HCT116 (cell line): ENCODE measurements around the gene CDC42EP1. TPM values are rescaled to one million over a fixed set of nuclear protein-coding genes. Genes with fewer than 3 reads are reported as not detected.

Source experiments
- ATAC-seq: fragments of 200-7000 bp; cut with Tn5 transposase; 2 replicates; pipeline ENCODE4 v1.9.1; 2020; ENCODE audit warnings: mild to moderate bottlenecking, moderate library complexity
- BruUV-seq: library from RNA; stranded (reverse); fragments of 400-500 nt; replicated peaks from 2 replicates; lab custom pipeline; 2021; lab: Mats Ljungman, UMichigan
- CTCF ChIA-PET: fragments of 300-600 bp; sonication (Branson Sonifier 250); formaldehyde crosslinking; loops from one replicate; lab custom pipeline; 2021; ENCODE audit warnings: antibody characterized with exemption; lab: Charles Lee
- POLR2A ChIA-PET: fragments of 300-600, 350-600 bp; sonication (Branson Sonifier 250); formaldehyde crosslinking; loops from one replicate; lab custom pipeline; 2021; ENCODE audit warnings: antibody characterized with exemption; lab: Charles Lee
- RAD21 ChIA-PET, 2 experiments: fragments of 300-600 bp; sonication (Branson Sonifier 250); formaldehyde crosslinking; loops; one replicate each; lab custom pipeline; 2023; ENCODE audit warnings: low total read pairs in 2 of 2; ENCODE audit not compliant: uncharacterized antibody in 2 of 2, unreplicated experiment in 2 of 2, low non-redundant PET in 1 of 2; lab: Charles Lee
- DNase-seq: peaks from one replicate; pipeline ENCODE4 v3.0.0-alpha.2; 2010; ENCODE audit warnings: low read depth, low spot score
- H2AFZ ChIP-seq: fragments of 200-600 bp; shearing (Covaris generic), sonication (generic); 2 replicates; pipeline ENCODE4 v1.6.1; 2017; ENCODE audit warnings: low read depth, mixed run types, mixed read lengths, antibody characterized with exemption, low read length; ENCODE audit not compliant: poor library complexity, severe bottlenecking
- H3K27ac ChIP-seq: 2 replicates; pipeline ENCODE4 v1.5.1; 2012; ENCODE audit warnings: low read depth, low read length
- H3K27me3 ChIP-seq: fragments of 200-600 bp; sonication (generic); 2 replicates; pipeline ENCODE4 v1.6.1; 2016; ENCODE audit warnings: mixed run types, low read length, mixed read lengths; ENCODE audit not compliant: insufficient read depth
- H3K36me3 ChIP-seq, 2 experiments: fragments of 200-500 bp in 1 of 2; fragments of 200-600 bp in 1 of 2; sonication (Bioruptor generic) in 1 of 2; sonication (generic) in 1 of 2; 2 replicates each; pipeline versions ENCODE4 v1.5.1 to v1.6.1; 2014 to 2016; ENCODE audit warnings: low read length in 2 of 2, inconsistent platforms in 1 of 2, mixed read lengths in 1 of 2, mixed run types in 1 of 2; ENCODE audit not compliant: insufficient read depth in 2 of 2, control insufficient read depth in 1 of 2
- H3K4me1 ChIP-seq, 2 experiments: fragments of 200-600 bp in 1 of 2; sonication (generic) in 1 of 2; 2 replicates each; pipeline versions ENCODE4 v1.5.1 to v1.6.1; 2012 to 2017; ENCODE audit warnings: low read length in 2 of 2, inconsistent platforms in 1 of 2, mild to moderate bottlenecking in 1 of 2, mixed read lengths in 1 of 2, mixed run types in 1 of 2, moderate library complexity in 1 of 2; ENCODE audit not compliant: insufficient read depth in 2 of 2, control insufficient read depth in 1 of 2
- H3K4me2 ChIP-seq: fragments of 200-600 bp; sonication (generic); 2 replicates; pipeline ENCODE4 v1.6.1; 2017; ENCODE audit warnings: mixed run types, low read length, mixed read lengths
- H3K4me3 ChIP-seq, 2 experiments: fragments of 200-600 bp in 1 of 2; sonication (generic) in 1 of 2; replicated peaks in 1 of 2; 2 replicates each; pipeline ENCODE4 v1.5.1; 2011 to 2016; ENCODE audit warnings: low read length in 2 of 2, control low read depth in 1 of 2, low read depth in 1 of 2, mild to moderate bottlenecking in 1 of 2, mixed read lengths in 1 of 2, mixed run types in 1 of 2
- H3K79me2 ChIP-seq: fragments of 200-600 bp; sonication (generic); 2 replicates; pipeline ENCODE4 v1.6.1; 2017; ENCODE audit warnings: mild to moderate bottlenecking, mixed run types, low read length, moderate library complexity, mixed read lengths; ENCODE audit not compliant: insufficient read depth
- H3K9ac ChIP-seq: fragments of 200-600 bp; sonication (generic); 2 replicates; pipeline ENCODE4 v1.6.1; 2016; ENCODE audit warnings: low read length, mixed read lengths
- H3K9me2 ChIP-seq: fragments of 200-600 bp; sonication (generic), shearing (Covaris generic); 2 replicates; pipeline ENCODE4 v1.6.1; 2017; ENCODE audit warnings: mixed run types, mild to moderate bottlenecking, moderate library complexity; ENCODE audit not compliant: insufficient read depth
- H3K9me3 ChIP-seq, 2 experiments: fragments of 200-500 bp in 1 of 2; fragments of 200-600 bp in 1 of 2; sonication (Bioruptor generic) in 1 of 2; sonication (generic) in 1 of 2; 2 replicates each; pipeline ENCODE4 v1.6.1; 2014 to 2017; ENCODE audit warnings: low read length in 2 of 2, mixed read lengths in 2 of 2, inconsistent platforms in 1 of 2, low read depth in 1 of 2, mild to moderate bottlenecking in 1 of 2, mixed run types in 1 of 2, moderate library complexity in 1 of 2; ENCODE audit not compliant: control insufficient read depth in 1 of 2, insufficient read depth in 1 of 2
- H4K20me1 ChIP-seq: fragments of 200-600 bp; sonication (generic), shearing (Covaris generic); 2 replicates; pipeline ENCODE4 v1.6.1; 2017; ENCODE audit warnings: mixed run types, mild to moderate bottlenecking, moderate library complexity; ENCODE audit not compliant: insufficient read depth
- CBX3 ChIP-seq: IDR thresholded peaks from 2 replicates; pipeline ENCODE4 v1.6.1; 2012; ENCODE audit warnings: low read depth
- CEBPB ChIP-seq: IDR thresholded peaks from 2 replicates; pipeline ENCODE4 v1.6.1; 2012; ENCODE audit warnings: low read depth
- ELF1 ChIP-seq: IDR thresholded peaks from 2 replicates; pipeline ENCODE4 v1.6.1; 2012; ENCODE audit warnings: low read depth, borderline replicate concordance
- MAX ChIP-seq: IDR thresholded peaks from 2 replicates; pipeline ENCODE4 v1.6.1; 2012
- POLR2A ChIP-seq: IDR thresholded peaks from 2 replicates; pipeline ENCODE4 v1.7.0; 2011; ENCODE audit warnings: borderline replicate concordance; ENCODE audit not compliant: insufficient read depth, insufficient read length; ENCODE audit errors: extremely low read depth
- REST ChIP-seq: IDR thresholded peaks from 2 replicates; pipeline ENCODE4 v1.6.1; 2012; ENCODE audit warnings: low read depth
- SP1 ChIP-seq: IDR thresholded peaks from 2 replicates; pipeline ENCODE4 v1.6.1; 2012; ENCODE audit warnings: low read depth
- YY1 ChIP-seq: IDR thresholded peaks from 2 replicates; pipeline ENCODE4 v1.6.1; 2011; ENCODE audit warnings: low read length, low read depth, moderate library complexity, mild to moderate bottlenecking; ENCODE audit not compliant: insufficient replicate concordance; ENCODE audit errors: extremely low read depth
- ZBTB33 ChIP-seq: IDR thresholded peaks from 2 replicates; pipeline ENCODE4 v1.6.1; 2011; ENCODE audit warnings: mild to moderate bottlenecking, low read length, moderate library complexity; ENCODE audit not compliant: insufficient replicate concordance; ENCODE audit errors: extremely low read depth
- ZNF274 ChIP-seq: fragments of 200-500 bp; sonication (Bioruptor generic); IDR thresholded peaks from 2 replicates; pipeline ENCODE4 v1.6.1; 2014; ENCODE audit warnings: mild to moderate bottlenecking, low read depth, low read length, inconsistent platforms
- intact Hi-C: fragments of 100-400 bp; cut with micrococcal nuclease; formaldehyde crosslinking; loops from 2 replicates; pipeline ENCODE4 v1.10.0; 2022
- total RNA-seq: library from RNA; stranded (reverse); gene quantifications from one replicate; pipeline ENCODE4 v1.2.1, GENCODE V29; 2021; ENCODE audit not compliant: unreplicated experiment

The CDC42EP1 gene
- total RNA-seq, 1 experiment from 2014 or later, result 160 TPM

- ChIA-PET CTCF (no interaction called here), RAD21 (no interaction called here), POLR2A (no interaction called here)
- H3K9me2 ChIP-seq, result no peaks in the 10 kb centered on the region
- no peak overlapping the region for H3K4me2 ChIP-seq
- peaks cover 40% of the 10 kb centered on the region for H3K79me2 ChIP-seq
- H3K4me3 ChIP-seq, result no peak overlapping the region
- peaks cover 4 to 25% of the 10 kb centered on the region in 2 experiments; a peak in 3 of 4 replicates for H3K36me3 ChIP-seq
- H3K9ac ChIP-seq, result no peak overlapping the region
- TF ChIP-seq SP1, result no peak
- TF ChIP-seq YY1, result no peak
- TF ChIP-seq CBX3, result no peak
- TF ChIP-seq ZNF274, result no peak
- TF ChIP-seq, all 23 proteins: peak for 0
- ATAC-seq, result no peak
- Histone ChIP-seq H3K27me3 (no peaks in the 10 kb centered on the region), H3K4me1 (peaks cover 27 to 59% of the 10 kb centered on the region in 2 experiments), H4K20me1 (no peaks in the 10 kb centered on the region; the same call in 1 of the 2 replicates), H3K9me3 (no peaks in the 10 kb centered on the region), H2AFZ (no peak overlapping the region), H3K27ac (no peak overlapping the region)
- intact Hi-C loops, result no loop called here
- BruUV-seq, result no TSS peak
- no peak for DNase-seq
Observed at GRCh38 chr22:37516456-37516855, 43.8 kb upstream of the CDC42EP1 start.

GRCh38 chr22:37517826-37518450, 42.3 kb upstream of the CDC42EP1 start:
- no peak for TF ChIP-seq CEBPB
- TF ChIP-seq POLR2A, result no peak
- no peak for TF ChIP-seq MAX
- TF ChIP-seq REST, result no peak
- TF ChIP-seq ELF1, result no peak
- TF ChIP-seq ZBTB33, result no peak
- Histone ChIP-seq H3K4me2 (peak overlapping the region; percentile 74), H3K4me3 (peak overlapping the region; percentile 69 to 89), H3K9me2 (no peaks in the 10 kb centered on the region), H3K9me3 (no peaks in the 10 kb centered on the region), H3K4me1 (peaks cover 13 to 52% of the 10 kb centered on the region in 2 experiments), H2AFZ (no peak overlapping the region), H3K36me3 (peaks cover 4 to 25% of the 10 kb centered on the region in 2 experiments; a peak in 3 of 4 replicates), H3K79me2 (peaks cover 34% of the 10 kb centered on the region), H3K9ac (peak overlapping the region; percentile 81), H3K27ac (peak overlapping the region; percentile 68), H4K20me1 (no peaks in the 10 kb centered on the region), H3K27me3 (no peaks in the 10 kb centered on the region)
- BruUV-seq, result TSS peak; percentile 26
- no peak for DNase-seq
- no peak for ATAC-seq
- ChIA-PET CTCF (no interaction called here), POLR2A (no interaction called here), RAD21 (no interaction called here)
- intact Hi-C loops, result no loop called here
